ENCODE results near the gene TIGD7. TPM values are rescaled to one million over a fixed set of nuclear protein-coding genes. Genes with fewer than 3 reads are reported as not detected.

Gene TIGD7
- polyA plus RNA-seq, 3 donors: 0.32 to 1.4 (median 0.64) TPM

DNA sequence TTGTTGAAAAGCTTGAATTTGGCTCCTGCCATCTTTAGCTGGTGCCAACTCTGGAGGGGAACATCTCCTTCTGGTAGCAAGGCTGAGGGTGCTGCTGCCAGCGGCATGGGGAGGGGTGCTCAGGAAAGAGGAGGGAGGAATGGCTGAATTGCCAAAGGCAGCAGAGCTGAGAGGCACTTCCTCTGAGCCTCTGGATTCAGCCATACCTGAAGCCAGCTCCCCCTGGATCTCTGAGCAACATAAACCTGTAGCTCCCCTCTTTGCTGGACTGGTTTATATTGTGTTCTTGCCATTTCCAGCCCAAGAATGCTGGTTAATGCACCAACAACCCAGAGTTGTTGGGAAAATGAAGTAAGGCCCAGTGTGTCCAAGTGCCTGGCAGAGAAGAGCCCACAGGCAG is 56.2 kb downstream of the TIGD7 start:
- H3K4me3 ChIP-seq (replicated peaks in 1 of 3; ENCODE audit: low read depth in 2 of 3, low read length in 3 of 3): no peak overlapping the region
- Mint-ChIP-seq H3K27ac (peak overlapping the region in 1 of 7 donors; percentile 16), H3K4me3 (no peak overlapping the region), H3K27me3 (ENCODE audit: low read depth in 3 of 3) (peaks cover 0 to 2% (median 0%) of the 10 kb centered on the region in 3 donors), H3K4me1 (peaks cover 66% of the 10 kb centered on the region), H3K9me3 (peaks cover 0 to 3% (median 0%) of the 10 kb centered on the region in 7 donors), H3K36me3 (peaks cover 90 to 100% of the 10 kb centered on the region in 2 donors)
- no peaks in the 10 kb centered on the region for H3K9me3 ChIP-seq (replicated peaks in 1 of 2; ENCODE audit: control insufficient read depth in 1 of 2, insufficient read depth in 1 of 2, low read length in 2 of 2)
- WGBS (ENCODE audit: insufficient coverage): no CpG with 5 or more reads among the region's 1 CpG
- peaks cover 93% of the 10 kb centered on the region for H3K79me2 ChIP-seq (ENCODE audit: insufficient read depth, low read length)
- peak overlapping the region in 1 of 2 donors; percentile 36 for H3K27ac ChIP-seq (ENCODE audit: low read depth in 1 of 2, low read length in 2 of 2)
- TF ChIP-seq, protein P1, sequence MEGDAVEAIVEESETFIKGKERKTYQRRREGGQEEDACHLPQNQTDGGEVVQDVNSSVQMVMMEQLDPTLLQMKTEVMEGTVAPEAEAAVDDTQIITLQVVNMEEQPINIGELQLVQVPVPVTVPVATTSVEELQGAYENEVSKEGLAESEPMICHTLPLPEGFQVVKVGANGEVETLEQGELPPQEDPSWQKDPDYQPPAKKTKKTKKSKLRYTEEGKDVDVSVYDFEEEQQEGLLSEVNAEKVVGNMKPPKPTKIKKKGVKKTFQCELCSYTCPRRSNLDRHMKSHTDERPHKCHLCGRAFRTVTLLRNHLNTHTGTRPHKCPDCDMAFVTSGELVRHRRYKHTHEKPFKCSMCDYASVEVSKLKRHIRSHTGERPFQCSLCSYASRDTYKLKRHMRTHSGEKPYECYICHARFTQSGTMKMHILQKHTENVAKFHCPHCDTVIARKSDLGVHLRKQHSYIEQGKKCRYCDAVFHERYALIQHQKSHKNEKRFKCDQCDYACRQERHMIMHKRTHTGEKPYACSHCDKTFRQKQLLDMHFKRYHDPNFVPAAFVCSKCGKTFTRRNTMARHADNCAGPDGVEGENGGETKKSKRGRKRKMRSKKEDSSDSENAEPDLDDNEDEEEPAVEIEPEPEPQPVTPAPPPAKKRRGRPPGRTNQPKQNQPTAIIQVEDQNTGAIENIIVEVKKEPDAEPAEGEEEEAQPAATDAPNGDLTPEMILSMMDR (IDR thresholded peaks at IDR 0.05): no peak
- no peak overlapping the region for H2AFZ ChIP-seq (ENCODE audit: insufficient read depth, low read depth, low read length, poor library complexity, severe bottlenecking)
- intact Hi-C loops (cut with micrococcal nuclease): no loop called here
- no peaks in the 10 kb centered on the region for H3K27me3 ChIP-seq (ENCODE audit: control insufficient read depth in 2 of 2, insufficient read depth in 2 of 2, low read length in 2 of 2)
- no peak for DNase-seq
- H4K20me1 ChIP-seq (ENCODE audit: insufficient read depth, low read length): peaks cover 100% of the 10 kb centered on the region
- peaks cover 94 to 100% of the 10 kb centered on the region in 2 donors for H3K36me3 ChIP-seq (replicated peaks in 1 of 2; ENCODE audit: control insufficient read depth in 1 of 2, insufficient read depth in 2 of 2, low read length in 2 of 2)
- peak overlapping the region; percentile 5 for H3K4me2 ChIP-seq (replicated peaks; ENCODE audit: extremely low read depth, low read length, poor library complexity, severe bottlenecking)
- H3K9ac ChIP-seq (ENCODE audit: insufficient read depth, low read length, poor library complexity, severe bottlenecking): no peak overlapping the region
- peaks cover 47 to 65% of the 10 kb centered on the region in 2 donors for H3K4me1 ChIP-seq (ENCODE audit: control insufficient read depth in 1 of 2, insufficient read depth in 2 of 2, low read length in 2 of 2)

Other genes starting within 250 kb of the TIGD7 start
- 1 to 10 TPM in 2 of 3 donors, under 1 TPM in 1; 0.53 to 8.0 (median 5.6) TPM for gene IL32, start 239.8 kb downstream of the TIGD7 start, polyA plus RNA-seq
- gene ZSCAN10, start 206.1 kb downstream of the TIGD7 start, polyA plus RNA-seq: under 1 TPM in 1 of 3 donors, not detected in 2; 0.29 TPM
- gene ZNF205, start 192.8 kb downstream of the TIGD7 start, polyA plus RNA-seq: 1 to 10 TPM; 1.0 to 6.7 (median 1.3) TPM
- gene ZNF213, start 170.4 kb downstream of the TIGD7 start, polyA plus RNA-seq: 1 to 10 TPM; 1.5 to 2.6 (median 1.8) TPM
- gene OR1F1, start 117.2 kb downstream of the TIGD7 start, polyA plus RNA-seq: not detected
- 1 to 10 TPM; 2.0 to 2.8 (median 2.5) TPM for gene ZNF200, start 70.3 kb downstream of the TIGD7 start, polyA plus RNA-seq
- gene MEFV, start 48.8 kb downstream of the TIGD7 start, polyA plus RNA-seq: 10 to 100 TPM; 37.7 to 78.0 (median 73.2) TPM
- 10 to 100 TPM; 11.5 to 21.5 (median 13.1) TPM for gene ZNF263, start 21.9 kb downstream of the TIGD7 start, polyA plus RNA-seq
- 10 to 100 TPM in 1 of 3 donors, 1 to 10 TPM in 2; 2.3 to 10.2 (median 2.8) TPM for gene ZNF75A, start 67 bp upstream of the TIGD7 start, polyA plus RNA-seq
- under 1 TPM in 1 of 3 donors, not detected in 2; 0.12 TPM for gene OR2C1, start 50.5 kb upstream of the TIGD7 start, polyA plus RNA-seq
- 1 to 10 TPM; 5.7 to 7.7 (median 7.2) TPM for gene ZSCAN32, start 95.6 kb upstream of the TIGD7 start, polyA plus RNA-seq
- gene ZNF174, start 95.8 kb upstream of the TIGD7 start, polyA plus RNA-seq: 1 to 10 TPM; 2.5 to 5.6 (median 4.9) TPM
- gene ZNF597, start 138.1 kb upstream of the TIGD7 start, polyA plus RNA-seq: 1 to 10 TPM in 1 of 3 donors, under 1 TPM in 2; 0.80 to 1.0 (median 0.98) TPM
- gene NAA60, start 138.2 kb upstream of the TIGD7 start, polyA plus RNA-seq: 10 to 100 TPM; 19.5 to 48.8 (median 29.7) TPM
- gene C16orf90, start 190.1 kb upstream of the TIGD7 start, polyA plus RNA-seq: not detected
- 1 to 10 TPM; 1.9 to 5.9 (median 5.6) TPM for gene CLUAP1, start 195.6 kb upstream of the TIGD7 start, polyA plus RNA-seq